Adrenal gland (tissue), 5 donors: ENCODE results near the gene AP4M1.

Experiments used
- CTCF ChIP-seq, 6 experiments: fragments of 450-650 bp in 4 of 6; fragments of 200-600 bp in 2 of 6; sonication (generic) in 1 of 6; IDR thresholded peaks; 1 replicate in 5 of 6; 2 replicates in 1 of 6; pipeline versions ENCODE4 v1.5.1 to v1.8.0; 2016 to 2021; ENCODE audit warnings: antibody characterized with exemption in 6 of 6, mild to moderate bottlenecking in 2 of 6, moderate library complexity in 1 of 6
- POLR2A ChIP-seq, 2 donors: fragments of 450-650 bp; IDR thresholded peaks; one replicate each; pipeline ENCODE4 v1.6.1; 2017; ENCODE audit warnings: antibody characterized with exemption in 2 of 2, mild to moderate bottlenecking in 2 of 2, moderate library complexity in 1 of 2
- donor health status: DM: no; HTN: no; CAD: no.

DNA sequence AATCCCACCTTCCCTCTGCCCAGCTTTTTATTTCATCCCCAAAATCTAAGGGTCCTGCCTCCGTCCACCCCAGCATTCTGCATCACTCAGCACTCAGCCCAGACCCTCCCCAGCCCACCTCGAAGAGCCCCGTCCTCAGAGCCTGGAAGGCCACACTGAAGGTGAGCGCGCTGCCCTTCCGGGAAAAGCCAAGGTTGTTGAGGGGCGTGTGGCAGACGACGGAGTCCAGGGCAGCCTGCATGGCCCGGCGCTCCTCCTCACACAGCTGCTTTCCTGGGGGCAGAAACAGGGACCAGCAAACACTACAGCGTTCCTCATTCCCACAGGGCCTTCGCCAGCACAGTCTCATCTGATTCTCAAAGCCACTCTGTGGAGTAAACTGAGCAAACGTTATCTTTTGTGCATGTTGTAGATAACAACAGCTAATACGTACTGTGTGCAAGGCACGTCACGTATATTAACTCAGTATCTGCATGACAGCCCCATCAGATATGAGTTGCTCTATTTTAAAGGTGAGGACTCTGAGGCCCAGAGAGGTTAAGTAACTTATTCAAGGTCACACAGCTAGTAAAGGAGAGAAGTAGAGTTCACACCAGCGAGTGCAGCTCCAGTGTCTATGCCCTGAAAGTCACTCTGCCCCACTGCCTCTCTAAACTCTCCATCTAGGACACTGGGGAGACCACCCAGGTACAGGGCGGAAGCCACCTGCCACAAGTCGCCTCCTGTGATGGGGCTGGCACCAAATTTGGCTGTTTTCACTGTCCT is 54.3 kb downstream of the AP4M1 start:
- TF ChIP-seq CTCF (IDR thresholded peaks at IDR 0.05): no peak
- no peak for TF ChIP-seq POLR2A (IDR thresholded peaks at IDR 0.05)
